HEK293 (cell line): Measurements from ENCODE around the gene HDHD2.
A peak's percentile ranks its signal among the peaks of the same experiment; 100 is the strongest.

Source experiments
- CTCF ChIA-PET: fragments of 350-600 bp; formaldehyde crosslinking; extraction: SDS; loops from one replicate; lab custom pipeline; 2021; ENCODE audit warnings: antibody characterized with exemption; lab: Yijun Ruan, JAX
- POLR2A ChIA-PET: fragments of 300-600 bp; formaldehyde crosslinking; extraction: SDS; loops from one replicate; lab custom pipeline; 2020; ENCODE audit warnings: antibody characterized with exemption, inconsistent platforms; lab: Yijun Ruan, JAX
- H3K27ac ChIP-seq: fragments of 200-500 bp; sonication (Bioruptor generic); 2 replicates; pipeline ENCODE4 v1.5.1; 2014; ENCODE audit warnings: low read depth, low read length, control low read depth, inconsistent platforms; ENCODE audit errors: extremely low read depth
- H3K36me3 ChIP-seq, 2 experiments: fragments of 200-500 bp in 1 of 2; sonication (Bioruptor generic) in 1 of 2; 1 replicate in 1 of 2; 2 replicates in 1 of 2; pipeline ENCODE4 v1.5.1; 2014 to 2017; ENCODE audit warnings: inconsistent platforms in 2 of 2, low read length in 2 of 2; ENCODE audit not compliant: control insufficient read depth in 2 of 2, insufficient read depth in 1 of 2
- H3K4me1 ChIP-seq: fragments of 200-500 bp; sonication (Bioruptor generic); 2 replicates; pipeline ENCODE4 v1.5.1; 2014; ENCODE audit warnings: mild to moderate bottlenecking, low read length, inconsistent platforms; ENCODE audit not compliant: control insufficient read depth, insufficient read depth
- H3K4me3 ChIP-seq: 2 replicates; pipeline ENCODE4 v1.5.1; 2011; ENCODE audit warnings: low read depth, mild to moderate bottlenecking, control low read depth, low read length, moderate library complexity
- H3K9me3 ChIP-seq: fragments of 200-500 bp; sonication (Bioruptor generic); 2 replicates; pipeline ENCODE4 v1.5.1; 2014; ENCODE audit warnings: low read depth, low read length, inconsistent platforms; ENCODE audit not compliant: control insufficient read depth, insufficient read depth
- IKZF3 ChIP-seq: fragments of 450-650 bp; IDR thresholded peaks from 2 replicates; pipeline ENCODE4 v1.5.0; 2018; ENCODE audit warnings: missing biosample characterization, mild to moderate bottlenecking, missing genetic modification characterization, moderate library complexity
- KLF8 ChIP-seq: fragments of 450-650 bp; formaldehyde crosslinking; IDR thresholded peaks from 2 replicates; pipeline ENCODE4 v1.5.1; 2016; ENCODE audit warnings: missing biosample characterization, missing genetic modification characterization
- KLF9 ChIP-seq: fragments of 450-650 bp; formaldehyde crosslinking; IDR thresholded peaks from 2 replicates; pipeline ENCODE4 v1.5.1; 2016; ENCODE audit warnings: missing biosample characterization, missing genetic modification characterization, low read depth
- SP3 ChIP-seq: fragments of 450-650 bp; formaldehyde crosslinking; IDR thresholded peaks from 2 replicates; pipeline ENCODE4 v1.5.1; 2016; ENCODE audit warnings: missing biosample characterization, missing genetic modification characterization
- SP7 ChIP-seq: fragments of 450-650 bp; formaldehyde crosslinking; IDR thresholded peaks from 2 replicates; pipeline ENCODE4 v1.5.1; 2016; ENCODE audit warnings: missing biosample characterization, missing genetic modification characterization
- ZBTB20 ChIP-seq: fragments of 450-650 bp; formaldehyde crosslinking; IDR thresholded peaks from 2 replicates; pipeline ENCODE4 v1.5.1; 2016; ENCODE audit warnings: missing biosample characterization, missing genetic modification characterization
- ZBTB48 ChIP-seq: fragments of 450-650 bp; formaldehyde crosslinking; IDR thresholded peaks from 2 replicates; pipeline ENCODE4 v1.5.1; 2016; ENCODE audit warnings: missing biosample characterization, missing genetic modification characterization
- ZEB2 ChIP-seq: fragments of 450-650 bp; formaldehyde crosslinking; IDR thresholded peaks from 2 replicates; pipeline ENCODE4 v1.5.1; 2016; ENCODE audit warnings: missing biosample characterization, missing genetic modification characterization
- ZFP37 ChIP-seq: fragments of 450-650 bp; formaldehyde crosslinking; IDR thresholded peaks from 2 replicates; pipeline ENCODE4 v1.5.1; 2016; ENCODE audit warnings: missing biosample characterization, missing genetic modification characterization
- ZNF157 ChIP-seq: fragments of 450-650 bp; formaldehyde crosslinking; IDR thresholded peaks from 2 replicates; pipeline ENCODE4 v1.5.1; 2016; ENCODE audit warnings: missing biosample characterization, missing genetic modification characterization
- ZNF174 ChIP-seq: fragments of 450-650 bp; formaldehyde crosslinking; IDR thresholded peaks from 2 replicates; pipeline ENCODE4 v1.5.0; 2017; ENCODE audit warnings: missing biosample characterization, mild to moderate bottlenecking, missing genetic modification characterization
- ZNF202 ChIP-seq: fragments of 450-650 bp; formaldehyde crosslinking; IDR thresholded peaks from 2 replicates; pipeline ENCODE4 v1.5.1; 2016; ENCODE audit warnings: missing biosample characterization, missing genetic modification characterization, borderline replicate concordance
- ZNF555 ChIP-seq: fragments of 450-650 bp; formaldehyde crosslinking; conservative IDR thresholded peaks from 2 replicates; pipeline ENCODE4 v1.5.1; 2017; ENCODE audit warnings: missing biosample characterization, mild to moderate bottlenecking, missing genetic modification characterization, inconsistent platforms
- ZNF585B ChIP-seq: fragments of 450-650 bp; formaldehyde crosslinking; IDR thresholded peaks from 2 replicates; pipeline ENCODE4 v1.5.1; 2016; ENCODE audit warnings: missing biosample characterization, missing genetic modification characterization
- ZNF777 ChIP-seq: fragments of 450-650 bp; formaldehyde crosslinking; IDR thresholded peaks from 2 replicates; pipeline ENCODE4 v1.5.1; 2017; ENCODE audit warnings: missing biosample characterization, missing genetic modification characterization, borderline replicate concordance
- ZSCAN16 ChIP-seq: fragments of 450-650 bp; formaldehyde crosslinking; IDR thresholded peaks from 2 replicates; pipeline ENCODE4 v1.5.1; 2016; ENCODE audit warnings: missing biosample characterization, missing genetic modification characterization
- ZSCAN30 ChIP-seq: fragments of 450-650 bp; IDR thresholded peaks from 2 replicates; pipeline ENCODE4 v1.5.1; 2018; ENCODE audit warnings: missing biosample characterization, mild to moderate bottlenecking, missing genetic modification characterization, moderate library complexity
- TF ChIP-seq, protein P1 (sequence below): fragments of 450-650 bp; formaldehyde crosslinking; IDR thresholded peaks from 2 replicates; pipeline ENCODE4 v1.5.1; 2016; ENCODE audit warnings: missing biosample characterization, missing genetic modification characterization
- TF ChIP-seq, protein P2 (sequence below): fragments of 450-650 bp; formaldehyde crosslinking; IDR thresholded peaks from 2 replicates; pipeline ENCODE4 v1.5.1; 2016; ENCODE audit warnings: missing biosample characterization, missing genetic modification characterization
- TF ChIP-seq, protein P3 (sequence below): fragments of 450-650 bp; formaldehyde crosslinking; IDR thresholded peaks from 2 replicates; pipeline ENCODE4 v1.5.1; 2016; ENCODE audit warnings: missing biosample characterization, missing genetic modification characterization
- TF ChIP-seq, protein P4 (sequence below): fragments of 450-650 bp; formaldehyde crosslinking; IDR thresholded peaks from 2 replicates; pipeline ENCODE4 v1.5.1; 2016; ENCODE audit warnings: missing biosample characterization, missing genetic modification characterization
- TF ChIP-seq, protein P5 (sequence below): fragments of 450-650 bp; formaldehyde crosslinking; IDR thresholded peaks from 2 replicates; pipeline ENCODE4 v1.5.1; 2017; ENCODE audit warnings: missing biosample characterization, missing genetic modification characterization
- TF ChIP-seq, protein P6 (sequence below): fragments of 450-650 bp; formaldehyde crosslinking; IDR thresholded peaks from 2 replicates; pipeline ENCODE4 v1.5.1; 2016; ENCODE audit warnings: missing biosample characterization, missing genetic modification characterization

HDHD2 gene

DNA sequence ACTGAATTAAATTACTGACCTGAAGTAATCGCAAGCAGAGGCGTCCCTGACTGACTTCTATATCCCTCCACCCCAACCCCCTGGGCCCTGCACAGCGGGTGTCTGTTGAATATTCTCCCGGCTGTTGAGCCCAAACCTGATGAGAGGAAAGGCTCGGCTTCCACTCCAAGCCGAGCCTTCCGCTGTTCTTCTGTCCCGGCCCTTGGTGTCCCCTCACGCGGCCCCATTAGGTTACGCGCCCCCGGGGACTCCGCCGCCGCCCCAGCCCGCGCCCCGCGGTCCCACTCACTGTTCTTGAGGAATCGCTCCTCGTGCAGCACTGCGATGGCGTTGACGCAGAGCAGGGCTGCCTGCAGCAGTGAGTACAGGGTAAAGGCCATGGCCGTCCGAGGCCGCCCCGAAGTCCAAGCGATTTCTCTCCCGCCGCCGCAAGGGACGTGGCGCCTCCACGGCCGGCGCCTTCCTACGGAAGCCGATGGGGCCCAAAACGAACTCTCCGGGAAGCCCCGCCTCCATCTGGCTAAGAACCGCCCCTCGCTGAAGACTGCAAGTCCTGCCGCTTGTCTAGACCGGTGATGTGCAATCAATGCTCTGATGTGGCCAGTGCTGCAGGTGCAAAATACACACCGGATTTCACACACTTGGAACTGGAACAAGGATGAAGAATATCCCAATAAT lies 25.7 kb upstream of the HDHD2 start, which contains the start of gene IER3IP1:
IER3IP1 (minus strand) TSS at position 467 of the 678 bp plus-strand sequence; CDS start at position 380, 87 bp downstream.
- peak within 1 kb of the TSS; percentile 91 for H3K27ac ChIP-seq
- POLR2A ChIA-PET: no interaction called here
- H3K4me3 ChIP-seq: peak within 1 kb of the TSS; percentile 90
- CTCF ChIA-PET: no interaction called here
- H3K36me3 ChIP-seq: peaks cover 0 to 7% of the 10 kb centered on the region in 2 experiments; a peak in 1 of 3 replicates
- H3K4me1 ChIP-seq: peaks cover 12% of the 10 kb centered on the region
- no peaks in the 10 kb centered on the region for H3K9me3 ChIP-seq
- TF ChIP-seq ZBTB48: 0 out of 2 replicates have a peak, but pooled peaks have one; percentile 42
- no peak for TF ChIP-seq ZNF585B (tag by site-specific recombination)
- TF ChIP-seq KLF9 (tag by site-specific recombination): peak; percentile 33; the same call in 1 of the 2 replicates
- TF ChIP-seq SP7 (tag by site-specific recombination): peak; percentile 53
- TF ChIP-seq IKZF3 (tag by site-specific recombination): no peak
- TF ChIP-seq ZNF157 (tag by site-specific recombination): no peak
- peak; percentile 72 for TF ChIP-seq SP3 (tag by site-specific recombination)
- TF ChIP-seq KLF8: 0 out of 2 replicates have a peak, but pooled peaks have one; percentile 54
- TF ChIP-seq, protein P1, sequence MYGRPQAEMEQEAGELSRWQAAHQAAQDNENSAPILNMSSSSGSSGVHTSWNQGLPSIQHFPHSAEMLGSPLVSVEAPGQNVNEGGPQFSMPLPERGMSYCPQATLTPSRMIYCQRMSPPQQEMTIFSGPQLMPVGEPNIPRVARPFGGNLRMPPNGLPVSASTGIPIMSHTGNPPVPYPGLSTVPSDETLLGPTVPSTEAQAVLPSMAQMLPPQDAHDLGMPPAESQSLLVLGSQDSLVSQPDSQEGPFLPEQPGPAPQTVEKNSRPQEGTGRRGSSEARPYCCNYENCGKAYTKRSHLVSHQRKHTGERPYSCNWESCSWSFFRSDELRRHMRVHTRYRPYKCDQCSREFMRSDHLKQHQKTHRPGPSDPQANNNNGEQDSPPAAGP (tag by site-specific recombination): no peak
- peak; percentile 59; the same call in 1 of the 2 replicates for TF ChIP-seq ZSCAN30 (tag by site-specific recombination)
- TF ChIP-seq, protein P2, sequence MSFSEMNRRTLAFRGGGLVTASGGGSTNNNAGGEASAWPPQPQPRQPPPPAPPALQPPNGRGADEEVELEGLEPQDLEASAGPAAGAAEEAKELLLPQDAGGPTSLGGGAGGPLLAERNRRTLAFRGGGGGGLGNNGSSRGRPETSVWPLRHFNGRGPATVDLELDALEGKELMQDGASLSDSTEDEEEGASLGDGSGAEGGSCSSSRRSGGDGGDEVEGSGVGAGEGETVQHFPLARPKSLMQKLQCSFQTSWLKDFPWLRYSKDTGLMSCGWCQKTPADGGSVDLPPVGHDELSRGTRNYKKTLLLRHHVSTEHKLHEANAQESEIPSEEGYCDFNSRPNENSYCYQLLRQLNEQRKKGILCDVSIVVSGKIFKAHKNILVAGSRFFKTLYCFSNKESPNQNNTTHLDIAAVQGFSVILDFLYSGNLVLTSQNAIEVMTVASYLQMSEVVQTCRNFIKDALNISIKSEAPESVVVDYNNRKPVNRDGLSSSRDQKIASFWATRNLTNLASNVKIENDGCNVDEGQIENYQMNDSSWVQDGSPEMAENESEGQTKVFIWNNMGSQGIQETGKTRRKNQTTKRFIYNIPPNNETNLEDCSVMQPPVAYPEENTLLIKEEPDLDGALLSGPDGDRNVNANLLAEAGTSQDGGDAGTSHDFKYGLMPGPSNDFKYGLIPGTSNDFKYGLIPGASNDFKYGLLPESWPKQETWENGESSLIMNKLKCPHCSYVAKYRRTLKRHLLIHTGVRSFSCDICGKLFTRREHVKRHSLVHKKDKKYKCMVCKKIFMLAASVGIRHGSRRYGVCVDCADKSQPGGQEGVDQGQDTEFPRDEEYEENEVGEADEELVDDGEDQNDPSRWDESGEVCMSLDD (tag by site-specific recombination): peak; percentile 53; the same call in 1 of the 2 replicates
- TF ChIP-seq ZEB2 (tag by site-specific recombination): peak; percentile 40; the same call in 1 of the 2 replicates
- TF ChIP-seq, protein P3, sequence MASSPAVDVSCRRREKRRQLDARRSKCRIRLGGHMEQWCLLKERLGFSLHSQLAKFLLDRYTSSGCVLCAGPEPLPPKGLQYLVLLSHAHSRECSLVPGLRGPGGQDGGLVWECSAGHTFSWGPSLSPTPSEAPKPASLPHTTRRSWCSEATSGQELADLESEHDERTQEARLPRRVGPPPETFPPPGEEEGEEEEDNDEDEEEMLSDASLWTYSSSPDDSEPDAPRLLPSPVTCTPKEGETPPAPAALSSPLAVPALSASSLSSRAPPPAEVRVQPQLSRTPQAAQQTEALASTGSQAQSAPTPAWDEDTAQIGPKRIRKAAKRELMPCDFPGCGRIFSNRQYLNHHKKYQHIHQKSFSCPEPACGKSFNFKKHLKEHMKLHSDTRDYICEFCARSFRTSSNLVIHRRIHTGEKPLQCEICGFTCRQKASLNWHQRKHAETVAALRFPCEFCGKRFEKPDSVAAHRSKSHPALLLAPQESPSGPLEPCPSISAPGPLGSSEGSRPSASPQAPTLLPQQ (tag by site-specific recombination): peak; percentile 72; the same call in 1 of the 2 replicates
- TF ChIP-seq ZBTB20 (tag by site-specific recombination): peak; percentile 38; the same call in 1 of the 2 replicates
- TF ChIP-seq, protein P4, sequence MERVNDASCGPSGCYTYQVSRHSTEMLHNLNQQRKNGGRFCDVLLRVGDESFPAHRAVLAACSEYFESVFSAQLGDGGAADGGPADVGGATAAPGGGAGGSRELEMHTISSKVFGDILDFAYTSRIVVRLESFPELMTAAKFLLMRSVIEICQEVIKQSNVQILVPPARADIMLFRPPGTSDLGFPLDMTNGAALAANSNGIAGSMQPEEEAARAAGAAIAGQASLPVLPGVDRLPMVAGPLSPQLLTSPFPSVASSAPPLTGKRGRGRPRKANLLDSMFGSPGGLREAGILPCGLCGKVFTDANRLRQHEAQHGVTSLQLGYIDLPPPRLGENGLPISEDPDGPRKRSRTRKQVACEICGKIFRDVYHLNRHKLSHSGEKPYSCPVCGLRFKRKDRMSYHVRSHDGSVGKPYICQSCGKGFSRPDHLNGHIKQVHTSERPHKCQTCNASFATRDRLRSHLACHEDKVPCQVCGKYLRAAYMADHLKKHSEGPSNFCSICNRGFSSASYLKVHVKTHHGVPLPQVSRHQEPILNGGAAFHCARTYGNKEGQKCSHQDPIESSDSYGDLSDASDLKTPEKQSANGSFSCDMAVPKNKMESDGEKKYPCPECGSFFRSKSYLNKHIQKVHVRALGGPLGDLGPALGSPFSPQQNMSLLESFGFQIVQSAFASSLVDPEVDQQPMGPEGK (tag by site-specific recombination): peak; percentile 74
- TF ChIP-seq ZNF174 (tag by site-specific recombination): no peak
- no peak for TF ChIP-seq ZNF202 (tag by site-specific recombination)
- TF ChIP-seq, protein P5, sequence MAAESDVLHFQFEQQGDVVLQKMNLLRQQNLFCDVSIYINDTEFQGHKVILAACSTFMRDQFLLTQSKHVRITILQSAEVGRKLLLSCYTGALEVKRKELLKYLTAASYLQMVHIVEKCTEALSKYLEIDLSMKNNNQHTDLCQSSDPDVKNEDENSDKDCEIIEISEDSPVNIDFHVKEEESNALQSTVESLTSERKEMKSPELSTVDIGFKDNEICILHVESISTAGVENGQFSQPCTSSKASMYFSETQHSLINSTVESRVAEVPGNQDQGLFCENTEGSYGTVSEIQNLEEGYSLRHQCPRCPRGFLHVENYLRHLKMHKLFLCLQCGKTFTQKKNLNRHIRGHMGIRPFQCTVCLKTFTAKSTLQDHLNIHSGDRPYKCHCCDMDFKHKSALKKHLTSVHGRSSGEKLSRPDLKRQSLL (tag by site-specific recombination): no peak
- TF ChIP-seq ZFP37: peak; percentile 90
- no peak for TF ChIP-seq ZSCAN16 (tag by site-specific recombination)
- peak; percentile 63; the same call in 1 of the 2 replicates for TF ChIP-seq ZNF777
- TF ChIP-seq, protein P6, sequence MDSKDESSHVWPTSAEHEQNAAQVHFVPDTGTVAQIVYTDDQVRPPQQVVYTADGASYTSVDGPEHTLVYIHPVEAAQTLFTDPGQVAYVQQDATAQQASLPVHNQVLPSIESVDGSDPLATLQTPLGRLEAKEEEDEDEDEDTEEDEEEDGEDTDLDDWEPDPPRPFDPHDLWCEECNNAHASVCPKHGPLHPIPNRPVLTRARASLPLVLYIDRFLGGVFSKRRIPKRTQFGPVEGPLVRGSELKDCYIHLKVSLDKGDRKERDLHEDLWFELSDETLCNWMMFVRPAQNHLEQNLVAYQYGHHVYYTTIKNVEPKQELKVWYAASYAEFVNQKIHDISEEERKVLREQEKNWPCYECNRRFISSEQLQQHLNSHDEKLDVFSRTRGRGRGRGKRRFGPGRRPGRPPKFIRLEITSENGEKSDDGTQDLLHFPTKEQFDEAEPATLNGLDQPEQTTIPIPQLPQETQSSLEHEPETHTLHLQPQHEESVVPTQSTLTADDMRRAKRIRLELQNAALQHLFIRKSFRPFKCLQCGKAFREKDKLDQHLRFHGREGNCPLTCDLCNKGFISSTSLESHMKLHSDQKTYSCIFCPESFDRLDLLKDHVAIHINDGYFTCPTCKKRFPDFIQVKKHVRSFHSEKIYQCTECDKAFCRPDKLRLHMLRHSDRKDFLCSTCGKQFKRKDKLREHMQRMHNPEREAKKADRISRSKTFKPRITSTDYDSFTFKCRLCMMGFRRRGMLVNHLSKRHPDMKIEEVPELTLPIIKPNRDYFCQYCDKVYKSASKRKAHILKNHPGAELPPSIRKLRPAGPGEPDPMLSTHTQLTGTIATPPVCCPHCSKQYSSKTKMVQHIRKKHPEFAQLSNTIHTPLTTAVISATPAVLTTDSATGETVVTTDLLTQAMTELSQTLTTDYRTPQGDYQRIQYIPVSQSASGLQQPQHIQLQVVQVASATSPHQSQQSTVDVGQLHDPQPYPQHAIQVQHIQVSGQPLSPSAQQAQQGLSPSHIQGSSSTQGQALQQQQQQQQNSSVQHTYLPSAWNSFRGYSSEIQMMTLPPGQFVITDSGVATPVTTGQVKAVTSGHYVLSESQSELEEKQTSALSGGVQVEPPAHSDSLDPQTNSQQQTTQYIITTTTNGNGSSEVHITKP (tag by site-specific recombination): 0 out of 2 replicates have a peak, but pooled peaks have one; percentile 15
- no peak for TF ChIP-seq ZNF555 (tag by site-specific recombination)
